Measurements from ENCODE around the gene APLN.
A peak's percentile ranks its signal among the peaks of the same experiment; 100 is the strongest.

The APLN gene

GRCh38 chrX:129688097-129688496, 33.3 kb upstream of the APLN start:
- WGBS (ENCODE audit: insufficient coverage), result 92% methylated on average over 3 of the region's 3 CpGs
- DNase-seq, result no peak
- Histone ChIP-seq H3K9me3 (ENCODE audit: control extremely low read depth in 1 of 5, control insufficient read depth in 4 of 5, insufficient read depth in 2 of 5, low read depth in 1 of 5, low read length in 4 of 5) (no peaks in the 10 kb centered on the region), H3K27ac (ENCODE audit: insufficient read depth in 1 of 2, low read depth in 1 of 2, low read length in 2 of 2, poor library complexity in 1 of 2, severe bottlenecking in 2 of 2) (no peak overlapping the region), H3K27me3 (replicated peaks in 2 of 5; ENCODE audit: control insufficient read depth in 4 of 5, insufficient read depth in 5 of 5, low read length in 4 of 5) (no peaks in the 10 kb centered on the region), H3K4me1 (ENCODE audit: control extremely low read depth in 1 of 4, control insufficient read depth in 4 of 4, insufficient read depth in 4 of 4, low read length in 3 of 4) (no peaks in the 10 kb centered on the region), H3K4me3 (ENCODE audit: control insufficient read depth in 1 of 7, extremely low read depth in 1 of 7, insufficient read depth in 4 of 7, low read depth in 2 of 7, low read length in 6 of 7) (no peak overlapping the region), H3K36me3 (ENCODE audit: control insufficient read depth in 4 of 4, insufficient read depth in 4 of 4, low read length in 3 of 4) (no peaks in the 10 kb centered on the region)
- POLR2A ChIA-PET, result no interaction called here
- CTCF ChIA-PET, result interaction anchor here (1.4 to 2.6 kb wide), 2 partner anchors 13 to 50 kb away, joined by 4 to 12 read pairs; no protein-coding TSS in a partner anchor

- Histone ChIP-seq H3K9me3 (ENCODE audit: control extremely low read depth in 1 of 5, control insufficient read depth in 4 of 5, insufficient read depth in 2 of 5, low read depth in 1 of 5, low read length in 4 of 5) (no peaks in the 10 kb centered on the region), H3K36me3 (ENCODE audit: control insufficient read depth in 4 of 4, insufficient read depth in 4 of 4, low read length in 3 of 4) (no peaks in the 10 kb centered on the region), H3K4me1 (ENCODE audit: control extremely low read depth in 1 of 4, control insufficient read depth in 4 of 4, insufficient read depth in 4 of 4, low read length in 3 of 4) (no peaks in the 10 kb centered on the region), H3K27me3 (replicated peaks in 2 of 5; ENCODE audit: control insufficient read depth in 4 of 5, insufficient read depth in 5 of 5, low read length in 4 of 5) (no peaks in the 10 kb centered on the region), H3K4me3 (ENCODE audit: control insufficient read depth in 1 of 7, extremely low read depth in 1 of 7, insufficient read depth in 4 of 7, low read depth in 2 of 7, low read length in 6 of 7) (no peak overlapping the region), H3K27ac (ENCODE audit: insufficient read depth in 1 of 2, low read depth in 1 of 2, low read length in 2 of 2, poor library complexity in 1 of 2, severe bottlenecking in 2 of 2) (no peak overlapping the region)
- WGBS (ENCODE audit: insufficient coverage), result no CpG with 5 or more reads among the region's 2 CpGs
- ChIA-PET CTCF (interaction anchor here (1.0 kb wide), 1 partner anchor 32 kb away, joined by 3 read pairs; the partner anchor contains the start of gene APLN), POLR2A (no interaction called here)
- no peak for DNase-seq
Observed at GRCh38 chrX:129686422-129686948, 31.7 kb upstream of the APLN start.

GRCh38 chrX:129682979-129683378, 28.2 kb upstream of the APLN start:
- Histone ChIP-seq H3K4me3 (ENCODE audit: control insufficient read depth in 1 of 7, extremely low read depth in 1 of 7, insufficient read depth in 4 of 7, low read depth in 2 of 7, low read length in 6 of 7) (no peak overlapping the region), H3K4me1 (ENCODE audit: control extremely low read depth in 1 of 4, control insufficient read depth in 4 of 4, insufficient read depth in 4 of 4, low read length in 3 of 4) (peaks cover 0 to 9% (median 6%) of the 10 kb centered on the region in 4 experiments), H3K27ac (ENCODE audit: insufficient read depth in 1 of 2, low read depth in 1 of 2, low read length in 2 of 2, poor library complexity in 1 of 2, severe bottlenecking in 2 of 2) (no peak overlapping the region), H3K36me3 (ENCODE audit: control insufficient read depth in 4 of 4, insufficient read depth in 4 of 4, low read length in 3 of 4) (no peaks in the 10 kb centered on the region), H3K9me3 (ENCODE audit: control extremely low read depth in 1 of 5, control insufficient read depth in 4 of 5, insufficient read depth in 2 of 5, low read depth in 1 of 5, low read length in 4 of 5) (no peaks in the 10 kb centered on the region), H3K27me3 (replicated peaks in 2 of 5; ENCODE audit: control insufficient read depth in 4 of 5, insufficient read depth in 5 of 5, low read length in 4 of 5) (no peaks in the 10 kb centered on the region)
- WGBS (ENCODE audit: insufficient coverage), result 100% methylated on average over 1 of the region's 1 CpG
- DNase-seq, result no peak
- ChIA-PET CTCF (interaction anchor here (0.8 kb wide), 1 partner anchor 345 kb away, joined by 3 read pairs; no protein-coding TSS in a partner anchor), POLR2A (no interaction called here)

- DNase-seq, result no peak
- no peak overlapping the region for H3K27ac ChIP-seq (ENCODE audit: insufficient read depth in 1 of 2, low read depth in 1 of 2, low read length in 2 of 2, poor library complexity in 1 of 2, severe bottlenecking in 2 of 2)
- no peaks in the 10 kb centered on the region for H3K9me3 ChIP-seq (ENCODE audit: control extremely low read depth in 1 of 5, control insufficient read depth in 4 of 5, insufficient read depth in 2 of 5, low read depth in 1 of 5, low read length in 4 of 5)
- 100% methylated on average over 1 of the region's 1 CpG for WGBS (ENCODE audit: insufficient coverage)
- ChIA-PET POLR2A (no interaction called here), CTCF (interaction anchor here (0.7 to 2.5 kb wide), 6 partner anchors 17 to 74 kb away, joined by 3 to 11 read pairs (median 4); no protein-coding TSS in a partner anchor)
- no peaks in the 10 kb centered on the region for H3K36me3 ChIP-seq (ENCODE audit: control insufficient read depth in 4 of 4, insufficient read depth in 4 of 4, low read length in 3 of 4)
- peaks cover 0 to 13% (median 8%) of the 10 kb centered on the region in 4 experiments for H3K4me1 ChIP-seq (ENCODE audit: control extremely low read depth in 1 of 4, control insufficient read depth in 4 of 4, insufficient read depth in 4 of 4, low read length in 3 of 4)
- H3K4me3 ChIP-seq (ENCODE audit: control insufficient read depth in 1 of 7, extremely low read depth in 1 of 7, insufficient read depth in 4 of 7, low read depth in 2 of 7, low read length in 6 of 7), result no peak overlapping the region
- no peaks in the 10 kb centered on the region for H3K27me3 ChIP-seq (replicated peaks in 2 of 5; ENCODE audit: control insufficient read depth in 4 of 5, insufficient read depth in 5 of 5, low read length in 4 of 5)
Observed at GRCh38 chrX:129679901-129680300, 25.1 kb upstream of the APLN start.

GRCh38 chrX:129678614-129679195, 23.9 kb upstream of the APLN start:
- Histone ChIP-seq H3K36me3 (ENCODE audit: control insufficient read depth in 4 of 4, insufficient read depth in 4 of 4, low read length in 3 of 4) (no peaks in the 10 kb centered on the region), H3K27me3 (replicated peaks in 2 of 5; ENCODE audit: control insufficient read depth in 4 of 5, insufficient read depth in 5 of 5, low read length in 4 of 5) (no peaks in the 10 kb centered on the region), H3K9me3 (ENCODE audit: control extremely low read depth in 1 of 5, control insufficient read depth in 4 of 5, insufficient read depth in 2 of 5, low read depth in 1 of 5, low read length in 4 of 5) (no peaks in the 10 kb centered on the region), H3K27ac (ENCODE audit: insufficient read depth in 1 of 2, low read depth in 1 of 2, low read length in 2 of 2, poor library complexity in 1 of 2, severe bottlenecking in 2 of 2) (no peak overlapping the region), H3K4me1 (ENCODE audit: control extremely low read depth in 1 of 4, control insufficient read depth in 4 of 4, insufficient read depth in 4 of 4, low read length in 3 of 4) (peaks cover 0 to 13% (median 8%) of the 10 kb centered on the region in 4 experiments), H3K4me3 (ENCODE audit: control insufficient read depth in 1 of 7, extremely low read depth in 1 of 7, insufficient read depth in 4 of 7, low read depth in 2 of 7, low read length in 6 of 7) (peak overlapping the region in 6 of 7 experiments; percentile 16 to 70 (median 49))
- ChIA-PET CTCF (interaction anchor here (0.8 to 2.5 kb wide), 7 partner anchors 16 to 75 kb away, joined by 3 to 12 read pairs (median 5); no protein-coding TSS in a partner anchor), POLR2A (no interaction called here)
- WGBS (ENCODE audit: insufficient coverage), result 55% methylated on average over 14 of the region's 14 CpGs
- DNase-seq, result peak in 2 of 3 donors; percentile 30 to 38

- ChIA-PET POLR2A (no interaction called here), CTCF (no interaction called here)
- peaks cover 0 to 4% (median under 1%) of the 10 kb centered on the region in 5 experiments for H3K9me3 ChIP-seq (ENCODE audit: control extremely low read depth in 1 of 5, control insufficient read depth in 4 of 5, insufficient read depth in 2 of 5, low read depth in 1 of 5, low read length in 4 of 5)
- no peak overlapping the region for H3K4me3 ChIP-seq (ENCODE audit: control insufficient read depth in 1 of 7, extremely low read depth in 1 of 7, insufficient read depth in 4 of 7, low read depth in 2 of 7, low read length in 6 of 7)
- H3K27me3 ChIP-seq (replicated peaks in 2 of 5; ENCODE audit: control insufficient read depth in 4 of 5, insufficient read depth in 5 of 5, low read length in 4 of 5), result no peaks in the 10 kb centered on the region
- no peaks in the 10 kb centered on the region for H3K4me1 ChIP-seq (ENCODE audit: control extremely low read depth in 1 of 4, control insufficient read depth in 4 of 4, insufficient read depth in 4 of 4, low read length in 3 of 4)
- no peaks in the 10 kb centered on the region for H3K36me3 ChIP-seq (ENCODE audit: control insufficient read depth in 4 of 4, insufficient read depth in 4 of 4, low read length in 3 of 4)
- DNase-seq, result no peak
- H3K27ac ChIP-seq (ENCODE audit: insufficient read depth in 1 of 2, low read depth in 1 of 2, low read length in 2 of 2, poor library complexity in 1 of 2, severe bottlenecking in 2 of 2), result no peak overlapping the region
Observed at GRCh38 chrX:129667412-129667811, 12.7 kb upstream of the APLN start.

- no peak for DNase-seq
- Histone ChIP-seq H3K27ac (ENCODE audit: insufficient read depth in 1 of 2, low read depth in 1 of 2, low read length in 2 of 2, poor library complexity in 1 of 2, severe bottlenecking in 2 of 2) (no peak overlapping the region), H3K27me3 (replicated peaks in 2 of 5; ENCODE audit: control insufficient read depth in 4 of 5, insufficient read depth in 5 of 5, low read length in 4 of 5) (no peaks in the 10 kb centered on the region), H3K4me1 (ENCODE audit: control extremely low read depth in 1 of 4, control insufficient read depth in 4 of 4, insufficient read depth in 4 of 4, low read length in 3 of 4) (no peaks in the 10 kb centered on the region), H3K4me3 (ENCODE audit: control insufficient read depth in 1 of 7, extremely low read depth in 1 of 7, insufficient read depth in 4 of 7, low read depth in 2 of 7, low read length in 6 of 7) (no peak overlapping the region), H3K36me3 (ENCODE audit: control insufficient read depth in 4 of 4, insufficient read depth in 4 of 4, low read length in 3 of 4) (no peaks in the 10 kb centered on the region), H3K9me3 (ENCODE audit: control extremely low read depth in 1 of 5, control insufficient read depth in 4 of 5, insufficient read depth in 2 of 5, low read depth in 1 of 5, low read length in 4 of 5) (peaks cover 0 to 2% (median 0%) of the 10 kb centered on the region in 5 experiments)
- WGBS (ENCODE audit: insufficient coverage), result 80% methylated on average over 3 of the region's 7 CpGs
- POLR2A ChIA-PET, result no interaction called here
- CTCF ChIA-PET, result interaction anchor here (1.4 to 2.2 kb wide), 2 partner anchors 12 to 46 kb away, joined by 3 to 5 read pairs; no protein-coding TSS in a partner anchor
Observed at GRCh38 chrX:129665916-129666644, 11.3 kb upstream of the APLN start.
